HG03159 (cell line): ENCODE results near the gene MYO1E.
"Not testable (repeated sequence)": the region's sequence is repeated elsewhere in the genome, so short reads cannot be mapped to it uniquely, and the experiment has no call there.

ENCODE experiments used
- ATAC-seq: cut with Tn5 transposase; IDR thresholded peaks from one replicate; pipeline ENCODE4 v1.9.1; 2021; ENCODE audit warnings: mild to moderate bottlenecking, moderate library complexity; ENCODE audit not compliant: unreplicated experiment

Gene MYO1E

DNA sequence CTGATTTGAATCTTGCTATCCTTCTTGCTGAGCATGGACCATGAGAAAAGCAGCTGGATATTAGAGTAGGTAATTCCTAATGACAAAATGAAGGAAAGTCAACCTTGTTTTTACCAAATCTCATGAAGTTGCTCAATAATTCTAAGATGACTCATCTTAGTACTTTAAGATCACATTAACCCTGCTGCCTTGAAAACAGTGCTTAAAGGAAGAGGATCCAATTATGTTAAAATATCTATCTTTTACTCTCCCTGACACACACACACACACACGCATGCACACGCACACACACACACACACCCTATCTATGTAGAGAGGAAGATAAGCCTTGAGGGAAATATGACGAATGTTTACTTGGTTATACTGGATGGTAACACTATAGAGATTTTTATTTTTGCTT lies 16.0 kb upstream of the MYO1E start:
- ATAC-seq = no peak

DNA sequence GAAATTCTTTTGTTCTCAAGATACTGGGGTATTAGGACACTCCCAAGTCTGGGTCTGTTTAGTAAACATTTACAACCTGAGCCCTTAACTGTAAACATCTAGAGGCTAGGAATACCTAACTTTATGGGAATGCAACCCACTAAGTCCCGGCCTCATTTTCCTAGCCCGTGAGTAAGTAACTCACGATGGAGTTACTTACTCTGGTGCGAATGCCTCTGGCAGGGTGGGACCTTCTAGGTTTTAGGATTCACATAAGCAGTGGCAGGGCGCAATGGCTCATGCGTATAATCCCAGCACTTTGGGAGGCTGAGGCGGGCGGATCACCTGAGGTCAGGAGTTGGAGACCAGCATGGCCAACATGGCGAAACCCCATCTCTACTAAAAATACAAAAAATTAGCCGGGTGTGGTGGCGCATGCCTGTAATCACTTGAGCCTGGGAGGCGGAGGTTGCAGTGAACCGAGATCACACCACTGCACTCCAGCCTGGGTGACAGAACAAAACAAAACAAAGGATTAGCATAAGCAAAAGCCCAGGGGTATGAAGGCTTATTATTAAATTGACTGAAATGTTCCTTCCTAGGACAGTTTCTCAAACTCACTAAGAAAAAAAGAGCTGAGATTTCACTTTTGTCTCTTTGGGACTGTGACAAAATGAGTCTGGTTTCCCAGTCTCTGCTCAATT lies 14.7 kb upstream of the MYO1E start:
- ATAC-seq = not testable (repeated sequence)

DNA sequence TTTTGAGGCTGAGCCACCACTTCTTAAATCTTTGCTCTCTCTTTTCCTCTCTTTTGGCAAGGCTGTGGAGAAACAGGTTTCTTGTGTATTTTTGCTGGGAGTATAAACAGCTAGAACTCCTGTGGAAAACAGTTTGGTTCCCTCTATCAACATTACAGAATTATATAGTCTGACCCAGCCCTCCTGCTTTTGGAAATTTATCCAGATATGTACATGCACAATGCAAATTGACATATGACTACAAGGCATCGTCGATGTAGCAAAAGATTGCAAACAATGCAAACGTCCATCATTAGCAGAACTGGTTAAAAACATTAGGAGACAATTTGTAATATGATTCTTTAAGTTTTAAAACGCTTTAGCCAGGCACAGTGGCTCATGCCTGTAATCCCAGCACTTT lies 12.5 kb upstream of the MYO1E start:
- no peak for ATAC-seq

DNA sequence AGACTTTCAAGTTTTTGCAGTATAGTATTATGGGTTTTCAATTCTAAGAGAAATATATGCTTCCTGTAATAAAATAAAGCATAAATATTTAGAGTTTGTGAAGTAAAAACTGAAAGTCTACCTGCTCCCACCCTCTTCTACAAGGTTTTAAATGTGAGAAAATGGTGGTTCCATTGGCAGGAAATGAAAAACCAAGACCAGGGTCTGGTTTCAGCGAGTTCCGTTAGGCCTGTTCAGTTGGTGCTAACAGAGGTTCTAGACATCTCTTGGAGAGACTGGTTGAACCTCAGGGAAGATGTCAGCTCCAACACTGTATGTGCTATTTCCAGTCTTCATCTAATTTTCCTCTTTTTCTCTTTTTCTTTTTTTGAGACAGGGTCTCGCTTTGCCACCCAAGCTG lies 11.8 kb upstream of the MYO1E start:
- no peak for ATAC-seq

DNA sequence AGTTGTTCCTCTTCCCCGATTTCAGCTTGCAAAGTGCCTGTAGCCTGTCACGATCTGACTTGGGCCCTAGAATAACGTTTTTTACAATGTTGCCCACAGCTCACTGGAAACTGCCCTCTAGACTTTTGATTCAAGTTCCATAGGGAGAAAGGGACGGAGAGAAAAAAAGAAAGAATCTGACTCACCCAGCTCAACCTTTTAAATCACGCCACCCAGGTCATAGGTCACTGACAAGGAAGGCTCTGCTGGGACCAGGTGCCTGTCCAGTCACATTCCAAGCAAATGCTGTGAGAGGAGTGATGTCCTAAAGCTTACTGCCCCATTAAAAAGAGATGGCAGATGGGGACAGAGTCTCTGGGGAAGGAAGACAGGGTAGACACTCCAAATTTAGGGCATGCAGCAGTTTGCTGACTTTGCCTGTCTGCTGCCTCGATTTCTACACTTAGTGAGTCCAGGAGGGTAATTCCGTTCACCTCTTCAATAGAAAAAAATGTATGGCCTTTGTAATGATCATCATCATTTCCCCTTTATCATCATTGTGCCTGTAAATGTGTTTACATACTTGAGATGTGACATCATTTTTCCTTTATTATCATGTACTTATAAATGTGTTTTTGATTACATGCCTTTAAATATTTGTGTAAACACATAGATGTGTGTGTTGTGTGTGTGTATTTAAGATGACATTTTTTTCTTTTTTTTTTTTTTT lies 8.4 kb upstream of the MYO1E start:
- no peak for ATAC-seq

DNA sequence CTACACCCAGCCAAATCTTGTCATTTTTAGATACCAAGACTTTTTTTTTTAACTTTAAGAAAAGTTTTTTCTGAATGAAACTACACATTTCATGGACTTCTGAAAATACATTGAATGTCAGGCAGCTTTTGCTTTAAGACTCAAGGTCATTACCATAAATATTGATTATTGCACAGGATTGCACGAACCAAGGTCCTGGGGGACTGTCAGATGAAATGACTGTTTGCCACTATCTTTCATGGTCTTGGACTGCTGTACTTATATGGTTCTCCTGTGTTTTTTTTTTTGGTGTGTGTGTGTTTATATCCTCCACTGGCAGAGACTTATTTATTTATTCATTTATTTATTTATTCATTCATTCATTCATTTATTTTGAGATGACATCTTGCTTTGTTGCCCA lies 6.9 kb upstream of the MYO1E start:
- ATAC-seq = no peak

DNA sequence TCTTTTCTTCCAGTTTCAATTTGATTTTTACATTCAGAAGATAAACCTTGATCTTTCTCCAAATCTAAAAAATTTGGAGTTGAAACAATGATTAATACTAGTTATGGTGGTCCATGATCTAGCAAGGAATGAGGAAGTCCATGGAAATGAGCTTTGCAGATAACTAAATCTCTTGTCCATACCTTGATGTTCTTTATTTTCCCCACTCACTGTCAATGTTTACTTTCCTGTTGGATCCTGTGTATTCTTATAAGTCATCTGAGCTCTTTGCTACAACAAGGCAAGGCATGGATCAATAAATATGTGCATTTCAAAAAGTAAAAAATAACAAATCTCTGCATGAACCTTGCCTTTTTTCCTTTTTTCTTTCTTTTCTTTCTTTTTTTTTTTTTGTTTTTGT lies 6.2 kb upstream of the MYO1E start:
- ATAC-seq = no peak

DNA sequence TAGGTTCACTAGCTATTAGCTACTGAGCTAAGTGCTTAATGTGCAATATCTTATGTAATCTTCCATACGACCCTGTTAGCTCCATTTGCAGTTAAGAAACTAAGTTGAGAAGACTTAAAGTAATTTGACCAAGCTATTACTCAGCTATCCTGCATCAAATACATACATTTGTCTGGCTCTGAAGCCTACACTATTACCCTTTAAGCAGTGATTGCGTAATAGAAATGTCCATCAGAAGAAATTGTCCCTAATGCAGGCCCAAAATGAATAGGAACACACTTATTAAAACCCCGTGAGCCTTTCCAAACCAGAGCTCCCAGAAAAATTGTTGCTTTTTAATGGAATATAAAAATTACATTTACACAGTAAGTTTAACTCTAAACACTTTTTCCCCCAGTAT lies 5.3 kb upstream of the MYO1E start:
- no peak for ATAC-seq

DNA sequence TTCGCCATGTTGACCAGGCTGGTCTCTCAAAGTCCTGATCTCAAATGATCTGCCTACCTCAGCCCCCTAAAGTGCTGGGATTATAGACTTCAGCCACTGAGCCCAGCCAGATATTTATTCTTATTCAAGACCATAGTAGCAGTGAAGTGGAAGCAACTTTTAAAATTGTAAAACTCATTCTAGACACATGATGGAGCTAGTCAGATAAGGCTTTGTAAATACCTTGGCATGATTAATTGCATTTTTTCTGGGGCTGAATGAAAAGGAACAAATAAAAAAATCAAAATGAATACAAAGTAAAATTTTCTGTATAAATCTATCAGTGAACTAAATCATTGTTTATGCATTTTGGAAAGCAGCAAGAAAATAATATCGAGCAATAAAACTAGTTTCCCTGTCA lies 4.1 kb upstream of the MYO1E start:
- ATAC-seq = no peak

DNA sequence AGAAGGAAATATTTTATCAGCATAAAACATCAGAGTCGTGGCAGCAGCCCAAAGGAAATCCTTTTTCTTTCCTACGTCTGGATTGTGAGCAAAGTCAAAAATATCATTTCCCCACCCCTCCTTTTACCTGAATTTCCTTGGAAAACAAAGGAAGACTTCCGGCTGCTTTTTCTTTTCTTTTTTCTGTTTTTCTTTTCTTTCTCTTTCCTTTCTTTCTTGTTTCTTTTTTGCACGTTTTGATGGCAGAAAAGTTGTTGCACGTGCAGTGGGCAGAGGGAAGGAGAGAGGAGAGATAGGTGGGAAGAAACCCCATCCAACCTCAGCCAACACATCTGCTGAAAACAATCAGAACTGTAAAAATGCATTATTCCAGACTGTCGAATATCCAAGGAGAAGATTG lies 544 bp upstream of the MYO1E start:
- no peak for ATAC-seq

DNA sequence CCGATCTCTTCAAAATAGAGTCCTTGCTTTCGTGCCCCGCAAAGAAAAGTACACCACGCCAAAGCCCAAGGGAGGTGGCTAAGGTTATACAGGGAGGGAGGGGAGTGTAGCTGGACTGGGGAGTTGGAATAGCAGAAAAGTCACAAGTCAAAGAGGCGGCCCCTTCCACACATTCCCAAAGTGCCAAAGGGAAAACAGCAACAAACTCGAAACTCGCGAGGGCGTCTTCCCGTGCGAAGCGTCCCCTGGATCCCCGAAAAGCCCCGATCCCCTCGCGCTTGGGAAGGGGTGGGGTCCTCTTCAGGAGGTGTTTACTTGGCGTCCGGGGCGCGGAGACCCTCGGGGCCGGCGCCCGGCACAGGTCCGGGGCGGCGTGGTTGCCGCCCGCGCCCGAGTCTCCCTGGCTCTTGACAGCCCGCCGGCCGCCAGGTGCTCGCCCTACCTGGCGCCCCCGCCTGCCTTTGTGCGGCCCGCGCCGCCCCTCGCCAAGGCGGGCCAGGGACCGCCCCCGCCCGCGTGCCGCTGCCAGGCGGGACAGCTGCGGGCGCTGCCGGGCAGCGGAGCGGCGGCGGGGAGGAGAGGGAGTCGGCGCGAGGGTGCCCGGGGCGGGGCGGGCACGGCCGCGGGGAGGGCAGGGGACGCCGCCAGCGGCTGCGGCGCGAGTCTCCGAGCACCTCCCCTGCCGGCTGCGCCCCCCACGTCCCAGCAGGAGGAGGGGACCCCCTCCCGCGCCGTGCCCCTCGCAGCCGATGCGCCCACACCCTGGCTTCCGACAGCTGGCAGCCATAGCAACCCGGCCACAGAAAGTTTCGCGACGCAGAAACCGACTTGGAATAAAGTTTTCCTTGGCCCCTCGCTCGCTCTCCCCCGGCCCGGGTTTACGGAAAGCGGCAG lies 966 bp downstream of the MYO1E start:
- peak; percentile 24 for ATAC-seq

DNA sequence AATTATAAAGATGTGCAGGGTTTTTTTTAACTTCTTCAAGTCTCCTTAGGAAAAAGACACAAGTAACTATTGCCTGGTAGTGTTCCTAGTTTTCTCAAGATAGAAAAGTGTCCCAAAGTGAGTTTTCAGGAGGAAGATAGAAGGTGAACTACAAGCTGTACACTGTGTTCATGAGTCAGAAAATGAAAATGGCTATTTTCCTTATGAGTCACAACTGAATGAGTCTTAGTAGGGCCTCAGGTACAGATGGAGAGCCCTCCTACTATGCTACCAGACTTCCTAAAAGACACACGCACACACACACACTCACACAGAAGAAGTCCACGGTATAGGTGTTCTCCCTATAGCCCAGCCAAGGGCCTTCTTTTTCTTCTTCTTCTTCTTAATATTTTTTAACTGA lies 3.1 kb downstream of the MYO1E start:
- no peak for ATAC-seq

DNA sequence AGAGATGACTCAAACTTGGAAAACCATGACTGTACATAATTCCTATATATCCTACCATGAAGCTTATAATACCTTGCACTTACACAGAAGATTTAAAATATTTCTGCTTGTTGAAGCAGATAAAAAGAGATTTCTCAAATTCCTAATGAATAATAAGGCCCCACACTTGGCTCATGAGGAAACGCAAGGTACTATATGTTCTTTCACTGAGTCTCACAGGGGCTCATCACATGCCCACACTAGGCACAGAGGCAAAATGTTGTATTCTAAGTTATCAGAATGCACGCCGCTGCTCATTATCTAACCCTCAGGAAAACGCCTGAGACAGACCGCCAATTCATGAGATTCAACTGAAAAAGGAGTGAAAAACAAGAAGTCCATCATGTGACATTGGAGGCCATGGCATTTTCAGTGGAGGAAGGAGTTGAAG lies 5.6 kb downstream of the MYO1E start:
- ATAC-seq = no peak

DNA sequence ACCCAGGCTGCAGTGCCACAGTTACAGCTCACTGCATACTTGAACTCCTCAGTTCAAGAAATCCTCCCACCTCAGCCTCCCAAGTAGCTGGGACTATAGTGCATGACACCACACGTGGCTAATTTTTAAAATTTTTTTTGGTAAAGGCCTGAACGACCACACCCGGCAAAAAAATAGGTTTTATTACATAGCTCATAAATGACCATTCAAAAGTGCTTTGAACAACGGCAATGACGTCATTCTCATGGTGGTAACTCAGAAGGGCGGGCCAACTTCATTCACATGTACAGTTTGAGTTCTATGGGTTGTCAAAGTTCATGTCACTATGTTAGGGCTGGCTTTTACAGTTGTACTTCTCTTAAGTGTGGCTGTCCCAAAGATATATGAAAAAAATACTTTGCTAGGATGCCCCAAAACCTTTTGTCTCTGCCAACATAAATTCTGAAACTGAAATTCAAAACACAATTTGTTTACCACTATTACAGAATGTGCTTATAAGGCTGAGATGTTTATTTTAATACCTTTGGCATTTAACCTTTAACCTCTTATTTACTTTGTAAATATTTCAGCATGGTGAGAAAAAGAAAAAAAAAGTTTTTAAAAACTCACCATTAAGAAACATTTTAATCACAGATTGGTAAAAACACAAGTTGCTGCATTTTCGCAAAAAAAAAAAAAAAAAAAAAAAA lies 6.2 kb downstream of the MYO1E start:
- no peak for ATAC-seq

DNA sequence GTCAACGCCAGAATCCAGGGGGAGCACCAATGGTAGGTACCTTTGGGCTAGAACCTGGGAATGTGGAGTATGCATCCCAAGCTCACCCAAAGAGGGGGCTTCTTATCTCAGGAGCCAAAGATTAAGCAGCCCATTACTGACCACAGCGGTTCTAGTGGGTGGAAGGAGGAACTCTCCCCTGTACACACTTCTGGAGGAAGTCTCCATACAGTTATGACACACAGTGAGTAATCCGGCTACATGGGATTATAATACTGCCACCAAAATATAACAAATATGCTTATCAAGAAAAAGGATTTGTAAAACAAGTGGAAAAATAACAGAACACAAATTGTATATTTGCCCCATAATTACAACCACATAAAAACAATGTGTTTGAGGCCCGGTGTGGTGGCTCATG lies 8.4 kb downstream of the MYO1E start:
- no peak for ATAC-seq

DNA sequence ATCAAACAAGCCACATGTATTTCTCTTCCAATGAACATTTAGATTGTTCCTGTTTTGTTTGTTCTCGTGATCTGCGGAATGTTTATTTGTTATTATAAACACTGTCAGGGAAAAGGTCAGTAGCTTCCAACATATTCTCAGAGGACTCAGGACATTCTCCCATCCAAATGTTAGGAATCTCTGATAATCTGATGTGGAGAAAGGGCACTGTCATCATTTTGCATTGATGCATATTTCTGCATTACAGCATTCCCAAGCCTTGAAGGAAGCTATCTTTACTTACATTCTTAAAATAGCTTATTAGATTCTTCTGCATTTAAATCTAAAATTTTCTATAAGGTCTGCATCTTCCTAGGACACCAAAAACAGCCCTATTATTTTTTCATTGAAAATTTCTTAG lies 10.3 kb downstream of the MYO1E start:
- ATAC-seq = no peak

DNA sequence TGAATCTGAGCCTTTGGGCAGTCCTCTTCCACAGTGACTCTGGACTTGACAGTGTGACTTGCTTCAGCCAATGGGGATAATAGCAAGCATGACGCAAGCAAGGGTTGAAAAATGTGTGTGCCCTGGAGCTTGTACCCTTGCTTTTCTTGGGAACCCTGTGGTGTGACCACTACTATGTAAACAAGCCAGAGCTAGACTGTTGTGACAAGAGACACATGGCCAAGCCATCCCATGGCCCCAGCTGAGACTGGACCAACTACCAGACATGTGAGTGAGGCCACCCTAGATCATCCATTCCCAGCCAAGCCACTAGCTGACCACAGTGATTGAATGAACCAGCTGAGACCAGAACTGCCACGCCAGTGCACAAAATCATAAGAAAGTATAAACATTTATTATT lies 11.8 kb downstream of the MYO1E start:
- no peak for ATAC-seq

DNA sequence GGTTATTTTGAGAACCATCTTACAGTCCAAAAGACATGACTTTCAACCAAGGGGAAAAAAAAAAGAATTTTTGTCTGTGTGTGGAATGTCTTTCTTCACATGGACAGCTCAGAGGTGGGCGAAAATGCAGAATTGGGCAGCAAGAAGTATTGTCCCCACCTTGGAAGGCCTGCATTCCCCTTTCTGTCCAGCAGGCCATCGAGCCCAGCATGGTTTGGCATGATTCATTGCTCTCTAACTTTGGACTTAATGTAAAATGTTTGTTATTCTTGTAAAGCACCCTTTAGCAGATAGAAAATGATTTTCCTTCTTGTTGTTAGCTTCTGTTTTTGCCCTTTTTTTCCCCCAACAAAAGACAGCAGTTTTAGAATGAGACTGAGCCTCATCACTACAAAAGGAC lies 12.4 kb downstream of the MYO1E start:
- no peak for ATAC-seq

DNA sequence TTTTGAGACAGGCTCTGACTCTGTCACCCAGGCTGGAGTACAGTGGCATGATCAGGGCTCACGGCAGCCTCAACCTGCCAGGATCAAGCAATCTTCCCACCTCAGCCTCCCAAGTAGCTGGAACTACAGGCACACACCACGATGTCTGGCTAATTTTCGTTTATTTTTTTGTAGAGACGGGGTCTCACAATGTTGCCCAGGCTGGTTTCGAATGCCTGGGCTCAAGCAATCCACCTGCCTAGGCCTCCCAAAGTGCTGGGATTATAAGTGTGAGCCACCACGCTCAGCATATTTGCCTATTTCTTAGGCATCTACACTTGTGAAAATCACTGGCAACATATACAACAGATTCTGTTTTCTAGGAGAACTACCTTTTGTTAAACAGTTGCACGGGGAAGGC lies 16.9 kb downstream of the MYO1E start:
- ATAC-seq = no peak

DNA sequence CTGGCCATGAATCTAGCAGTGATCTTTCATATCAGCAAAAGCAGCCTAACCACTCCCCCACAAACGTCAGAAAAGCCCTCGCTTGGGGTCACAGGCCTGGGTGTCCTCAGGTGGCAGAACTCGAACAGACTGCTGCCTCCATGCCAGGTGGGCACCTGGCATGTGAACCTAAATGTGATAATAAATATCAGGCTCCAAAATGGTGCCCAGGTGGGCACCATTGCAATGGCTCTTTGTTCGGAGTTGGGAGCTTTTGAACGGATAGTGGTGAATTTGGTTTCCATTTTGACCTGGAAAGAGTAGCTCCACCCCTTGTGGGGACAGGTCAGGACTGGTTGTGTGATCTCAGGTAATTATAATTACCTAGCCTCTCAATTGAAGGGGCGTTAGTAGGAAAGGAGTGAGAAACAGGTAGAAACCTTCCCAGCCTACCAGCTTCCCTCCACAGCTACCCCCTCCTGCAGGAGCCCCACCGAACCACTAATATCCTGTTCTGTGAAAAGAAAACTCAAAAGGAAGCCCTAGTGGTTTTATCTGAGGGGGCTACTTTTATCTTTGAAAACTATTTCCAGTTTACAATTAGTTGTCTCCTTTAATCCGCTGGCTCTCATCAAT lies 18.1 kb downstream of the MYO1E start:
- ATAC-seq = no peak

DNA sequence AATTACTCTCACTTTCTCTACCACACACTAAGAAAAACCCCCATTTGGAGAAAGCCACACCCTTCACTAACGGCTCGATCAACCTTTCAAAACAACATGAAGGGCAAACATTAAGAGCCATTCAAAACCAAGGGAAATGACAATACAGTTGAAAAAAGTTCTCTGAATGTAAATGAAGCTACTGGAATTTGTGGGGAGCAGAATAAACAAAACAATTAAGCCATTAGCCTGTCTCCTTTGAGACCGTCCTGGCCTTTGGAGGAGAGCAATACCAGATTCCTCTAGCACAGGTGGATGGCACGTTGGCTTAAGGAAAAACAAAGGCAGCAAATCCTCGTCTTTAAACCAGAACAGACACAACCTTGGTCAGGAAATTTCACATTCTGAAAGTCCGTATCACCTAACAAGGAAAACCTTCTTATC lies 18.7 kb downstream of the MYO1E start:
- ATAC-seq = no peak
